Right lobe of liver (tissue), 4 donors: Measurements from ENCODE around the gene PLCB2.

Experiments
- CTCF ChIP-seq, 4 donors: fragments of 200-600 bp in 3 of 4; fragments of 450-650 bp in 1 of 4; IDR thresholded peaks; one replicate each; pipeline versions ENCODE4 v1.5.1 to v1.8.0; 2016 to 2022; ENCODE audit warnings: antibody characterized with exemption in 4 of 4, mild to moderate bottlenecking in 2 of 4
- POLR2A ChIP-seq: fragments of 450-650 bp; IDR thresholded peaks from one replicate; pipeline ENCODE4 v1.6.1; 2017; ENCODE audit warnings: antibody characterized with exemption, mild to moderate bottlenecking
- donor health status: DM: no; HTN: no; CAD: no.
- donor health status: DM: no; HTN: no; CAD: no.
- donor health status: DM: no; HTN: yes; CAD: no.

GRCh38 chr15:40301467-40302179 lies 6.1 kb downstream of the PLCB2 start:
- TF ChIP-seq CTCF (IDR thresholded peaks at IDR 0.05) (no peak), POLR2A (no peak)
